Thyroid gland (tissue), 4 donors: ENCODE data around the gene NUFIP2.

Experiments used
- CTCF ChIP-seq, 6 experiments: fragments of 200-600 bp in 3 of 6; fragments of 450-650 bp in 3 of 6; sonication (generic) in 3 of 6; IDR thresholded peaks; one replicate each; pipeline ENCODE4 v1.5.1; 2016 to 2019; ENCODE audit warnings: antibody characterized with exemption in 6 of 6, mild to moderate bottlenecking in 2 of 6, inconsistent platforms in 1 of 6, moderate library complexity in 1 of 6
- POLR2A ChIP-seq, 2 donors: fragments of 450-650 bp; IDR thresholded peaks; one replicate each; pipeline ENCODE4 v1.6.1; 2017; ENCODE audit warnings: antibody characterized with exemption in 2 of 2, mild to moderate bottlenecking in 2 of 2, moderate library complexity in 1 of 2

- TF ChIP-seq CTCF (IDR thresholded peaks at IDR 0.05): no peak
- no peak for TF ChIP-seq POLR2A (IDR thresholded peaks at IDR 0.05)
These were observed 77.8 kb downstream of the NUFIP2 start for GRCh38 chr17:29216181-29216580.
